GM18520 (cell line): ENCODE results near the gene POLD3.
"Not testable (repeated sequence)": the region's sequence is repeated elsewhere in the genome, so short reads cannot be mapped to it uniquely, and the experiment has no call there.

ENCODE experiments used
- ATAC-seq: cut with Tn5 transposase; IDR thresholded peaks from one replicate; pipeline ENCODE4 v1.9.1; 2021; ENCODE audit not compliant: unreplicated experiment

The POLD3 gene

GRCh38 chr11:74636630-74637184 lies 44.3 kb downstream of the POLD3 start:
- no peak for ATAC-seq

- ATAC-seq, result no peak
Measured at GRCh38 chr11:74637700-74638099, 45.3 kb downstream of the POLD3 start.

GRCh38 chr11:74638869-74639268 lies 46.5 kb downstream of the POLD3 start:
- ATAC-seq, result no peak

- ATAC-seq, result no peak
Measured at GRCh38 chr11:74639533-74639932, 47.2 kb downstream of the POLD3 start.

DNA sequence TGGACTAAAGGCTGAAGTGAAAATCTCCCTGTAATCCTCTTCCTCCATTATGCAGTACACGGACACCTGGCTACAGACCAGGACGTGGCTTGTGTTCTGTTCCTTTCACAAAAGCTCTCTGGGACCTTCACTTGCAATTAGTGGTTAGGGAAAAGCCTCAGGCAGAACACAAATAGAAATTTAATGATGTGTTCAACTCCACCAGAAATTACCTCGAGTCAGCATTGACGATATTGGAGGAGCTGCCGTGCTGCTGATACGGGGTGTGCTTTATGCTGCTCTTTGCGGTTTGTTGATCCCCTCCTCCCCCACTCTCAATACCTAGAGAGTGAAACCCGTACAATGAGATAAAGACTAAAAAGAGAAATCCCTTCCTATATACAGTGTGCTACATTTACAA lies 48.9 kb downstream of the POLD3 start:
- no peak for ATAC-seq

DNA sequence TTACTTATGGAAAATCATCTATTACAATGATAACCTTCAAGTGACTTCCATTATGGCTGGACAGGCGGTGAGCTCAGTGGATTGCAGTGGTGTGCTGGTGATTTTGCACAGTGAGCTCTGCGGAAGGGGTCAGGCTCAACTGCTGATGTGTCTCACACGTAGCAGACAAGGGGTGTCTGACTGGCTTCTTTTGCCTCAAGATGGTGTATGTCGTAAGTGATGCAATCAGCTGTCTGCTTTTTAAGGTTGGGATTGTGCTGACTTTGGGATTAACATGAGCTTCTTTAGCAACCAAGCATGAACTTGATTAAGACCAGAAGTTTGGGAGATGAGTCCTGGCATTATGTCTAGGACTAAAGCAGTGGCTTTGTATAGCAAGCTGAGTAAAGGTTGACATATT lies 49.5 kb downstream of the POLD3 start:
- no peak for ATAC-seq

- no peak for ATAC-seq
Measured at GRCh38 chr11:74642912-74643311, 50.5 kb downstream of the POLD3 start.

DNA sequence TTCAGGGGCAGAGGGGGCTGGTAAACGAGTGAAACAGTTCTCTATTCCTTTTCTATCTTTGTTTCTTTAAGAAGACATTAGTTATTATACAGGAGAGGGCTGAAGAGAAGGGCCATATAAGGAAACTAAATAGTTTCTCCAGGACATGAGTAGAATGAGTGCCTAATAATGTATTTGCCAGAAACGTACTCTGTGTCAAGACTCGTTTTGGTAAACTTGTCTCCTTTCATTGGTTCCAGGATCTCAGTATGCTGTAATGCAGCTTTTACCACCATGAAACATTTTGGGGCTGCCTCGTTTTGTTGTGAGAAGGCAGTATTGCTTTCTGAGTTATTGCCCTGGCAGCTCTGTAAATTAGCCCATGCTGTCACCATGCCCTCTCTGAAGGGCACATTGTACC lies 51.7 kb downstream of the POLD3 start:
- no peak for ATAC-seq

DNA sequence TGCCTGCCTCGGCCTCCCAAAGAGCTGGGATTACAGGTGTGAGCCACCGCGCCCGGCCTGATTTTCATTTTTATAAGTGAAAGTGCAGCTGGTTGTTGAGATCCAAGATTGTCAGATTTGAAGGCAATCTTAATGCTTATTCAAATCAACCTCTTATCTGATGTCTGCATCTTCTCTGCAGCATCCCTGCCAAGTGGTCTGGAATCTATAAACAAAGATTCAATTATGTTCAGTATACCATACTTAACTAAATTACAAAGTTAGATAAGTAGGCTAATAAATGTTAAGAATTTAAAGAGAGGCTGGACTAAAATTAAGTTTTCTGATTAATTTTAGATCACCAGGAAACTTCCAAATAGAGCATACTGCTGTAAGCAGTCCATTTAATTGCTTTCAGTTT lies 53.8 kb downstream of the POLD3 start:
- no peak for ATAC-seq

DNA sequence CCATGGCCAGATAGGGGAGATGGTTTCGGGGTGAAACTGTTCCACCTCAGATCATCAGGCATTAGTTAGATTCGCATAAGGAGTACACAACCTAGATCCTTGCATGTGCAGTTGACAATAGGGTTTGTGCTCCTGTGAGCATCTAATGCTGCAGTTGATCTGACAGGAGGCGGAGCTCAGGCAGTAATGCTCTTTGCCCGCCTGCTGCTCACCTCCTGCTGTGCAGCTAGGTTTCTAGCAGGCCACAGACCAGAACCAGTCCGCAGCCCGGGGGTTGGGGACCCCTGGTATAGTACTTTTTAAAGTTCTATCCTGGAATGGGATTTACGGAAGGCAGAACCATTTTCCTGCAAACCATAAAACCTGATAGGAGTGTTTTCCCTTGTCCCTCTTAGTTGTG lies 54.6 kb downstream of the POLD3 start:
- no peak for ATAC-seq

- ATAC-seq, result no peak
Measured at GRCh38 chr11:74647404-74647803, 55.0 kb downstream of the POLD3 start.

DNA sequence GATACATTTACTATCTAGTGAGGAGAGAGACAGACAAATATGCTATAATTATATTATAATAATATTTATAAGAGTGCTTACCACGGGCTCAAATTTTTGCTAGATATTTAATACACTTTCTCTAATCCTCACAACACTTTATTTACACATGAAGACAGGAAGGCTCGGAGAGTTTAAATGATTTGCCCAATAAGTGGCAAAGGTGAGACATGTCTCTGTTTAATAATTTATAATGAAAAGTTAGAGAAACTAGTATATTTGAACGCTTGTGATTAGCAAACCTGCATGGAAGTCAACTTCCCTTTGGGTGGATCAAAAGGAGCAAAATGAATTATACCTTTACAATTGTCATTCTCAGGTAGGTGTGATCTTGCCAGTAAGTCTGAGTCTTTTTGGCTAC lies 55.4 kb downstream of the POLD3 start:
- no peak for ATAC-seq

DNA sequence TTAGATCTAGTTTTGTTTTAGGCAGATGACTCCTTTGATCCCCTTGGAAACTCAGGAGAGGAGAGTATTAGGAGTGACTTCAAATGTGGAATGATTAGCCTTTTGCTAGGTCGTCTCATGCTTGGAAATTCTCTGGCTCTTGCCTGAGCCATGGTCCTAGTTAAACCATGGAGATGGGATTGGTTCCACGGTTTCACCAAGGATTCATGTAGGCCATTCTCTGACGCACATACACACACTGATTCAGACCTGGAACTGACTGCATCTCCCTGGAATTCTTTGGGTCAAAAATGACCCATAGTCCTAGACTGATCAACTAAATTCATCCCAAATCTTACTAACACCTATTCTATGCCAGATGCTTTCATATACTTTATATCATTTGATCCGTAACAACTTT lies 56.5 kb downstream of the POLD3 start:
- ATAC-seq, result no peak

DNA sequence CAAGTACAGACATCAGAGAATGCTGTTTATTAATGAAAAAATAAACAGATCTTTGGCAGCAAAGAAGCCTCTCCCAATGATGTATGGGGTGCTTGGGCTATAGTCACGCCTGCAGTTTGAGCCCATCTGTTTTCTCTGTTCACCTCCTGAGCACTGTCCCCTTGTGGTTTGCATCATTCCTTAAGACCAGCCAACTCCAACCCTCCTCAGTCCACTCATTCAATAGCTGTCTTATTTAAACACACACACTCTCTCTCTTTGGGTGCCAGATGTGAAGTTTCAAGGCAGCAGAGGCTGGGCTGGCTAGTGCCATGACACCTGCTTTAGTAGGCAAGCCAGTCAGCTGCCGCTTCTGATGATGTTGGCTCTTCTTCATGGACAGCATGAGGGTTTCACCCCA lies 58.1 kb downstream of the POLD3 start:
- no peak for ATAC-seq

DNA sequence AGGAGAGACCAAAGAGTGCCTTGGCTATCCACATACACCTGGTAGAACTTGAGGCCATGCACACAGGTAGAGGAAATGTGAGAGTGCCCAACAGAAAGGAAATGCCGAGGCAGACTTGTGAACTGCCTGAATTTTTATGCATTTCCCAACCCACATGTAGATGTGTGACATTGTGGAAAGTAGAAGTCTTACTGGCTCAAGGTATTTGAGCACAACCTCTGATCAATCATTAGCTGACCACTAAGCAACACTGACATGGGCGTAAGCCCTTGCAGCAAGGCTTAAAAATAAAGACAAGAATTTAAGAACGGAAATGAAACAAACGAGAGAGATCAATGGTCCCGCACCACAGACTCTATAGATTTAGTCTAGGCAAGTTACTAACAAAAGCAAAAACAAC lies 62.6 kb downstream of the POLD3 start:
- ATAC-seq, result no peak

- not testable (repeated sequence) for ATAC-seq
Measured at GRCh38 chr11:74659124-74659523, 66.7 kb downstream of the POLD3 start.

GRCh38 chr11:74662487-74663103 lies 70.2 kb downstream of the POLD3 start:
- no peak for ATAC-seq

DNA sequence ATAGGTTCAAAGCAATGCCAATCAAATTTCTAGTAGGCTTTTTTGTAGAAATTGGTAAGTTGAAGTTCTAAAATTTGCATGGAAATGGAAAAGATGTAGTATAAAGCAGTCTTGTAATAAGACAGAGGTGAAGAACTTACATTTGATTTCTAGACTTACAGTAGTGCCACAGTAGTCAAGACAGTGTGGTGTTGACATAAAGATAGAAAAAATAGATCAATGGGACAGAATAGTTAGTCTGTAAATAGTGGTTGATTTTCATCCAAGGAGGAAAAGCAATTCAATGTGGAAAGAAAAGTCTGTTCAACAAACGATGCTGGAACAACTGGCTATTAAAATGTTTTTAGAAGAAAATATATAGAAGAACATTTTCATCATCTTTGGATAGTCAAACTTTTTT lies 70.9 kb downstream of the POLD3 start:
- ATAC-seq, result no peak

DNA sequence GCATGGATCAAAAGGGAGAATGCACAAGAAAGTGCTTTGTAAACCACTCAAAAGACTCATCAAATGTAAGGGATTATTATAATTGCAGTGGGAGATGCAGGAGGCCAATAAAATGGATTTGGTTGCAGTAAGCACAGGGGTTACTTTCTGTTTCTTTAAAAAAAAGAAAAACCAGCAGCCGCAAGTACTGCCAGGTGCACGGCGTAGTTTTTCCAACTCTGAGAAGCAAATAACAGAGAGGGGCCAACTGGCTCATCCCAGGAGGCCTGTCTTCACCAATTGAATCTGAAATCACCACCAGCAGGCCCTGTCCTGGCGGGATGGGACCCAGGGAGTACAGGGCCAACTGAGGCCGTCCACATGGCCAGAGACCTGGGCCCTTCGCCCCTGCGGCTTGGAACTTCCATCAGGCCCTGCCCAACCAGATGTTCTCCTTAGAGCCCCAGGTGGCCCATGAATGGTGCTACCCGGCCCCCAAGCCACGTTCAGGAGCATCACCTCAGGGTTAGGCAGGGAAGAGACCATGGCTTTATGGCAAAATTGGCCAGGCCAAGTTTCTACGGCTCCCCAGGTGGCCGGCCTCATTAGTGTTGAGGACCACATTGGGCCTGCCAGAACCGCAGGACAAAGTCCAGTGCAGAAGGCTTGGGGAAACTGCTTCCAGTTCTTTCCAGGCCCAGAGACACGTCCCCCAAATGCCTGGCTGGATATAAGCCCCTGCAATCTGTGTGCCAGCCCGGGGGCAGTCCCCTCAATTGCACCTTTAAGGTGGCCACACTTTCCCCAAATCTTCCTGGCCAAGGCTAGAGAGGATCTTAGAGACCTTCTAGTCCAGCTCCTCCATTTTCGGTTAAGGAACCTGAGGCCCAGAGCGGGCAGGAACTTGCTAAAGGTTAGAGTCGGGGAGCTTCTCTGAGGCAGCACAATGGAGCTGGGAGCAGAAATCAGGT lies 77.1 kb downstream of the POLD3 start:
- no peak for ATAC-seq

DNA sequence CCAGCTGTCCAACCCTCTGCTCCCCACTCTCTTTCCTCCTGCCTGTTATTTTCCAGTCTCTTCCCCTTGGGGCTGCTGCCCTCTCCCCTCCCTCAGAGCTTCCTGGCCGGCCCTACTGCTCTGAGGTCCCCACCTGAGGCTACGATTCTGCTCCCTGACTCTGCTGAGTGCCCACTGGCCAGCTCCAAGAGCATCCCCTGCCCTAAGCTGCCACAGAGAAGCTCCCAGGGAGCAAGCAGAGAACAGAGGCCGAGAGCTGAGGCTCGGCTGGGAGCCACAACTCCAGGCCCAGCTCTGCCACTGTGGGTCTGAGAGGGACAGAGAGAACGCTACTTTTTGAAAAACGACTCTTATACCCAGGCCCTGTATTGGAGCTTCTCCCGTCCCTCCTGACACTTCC lies 77.8 kb downstream of the POLD3 start:
- ATAC-seq, result no peak

DNA sequence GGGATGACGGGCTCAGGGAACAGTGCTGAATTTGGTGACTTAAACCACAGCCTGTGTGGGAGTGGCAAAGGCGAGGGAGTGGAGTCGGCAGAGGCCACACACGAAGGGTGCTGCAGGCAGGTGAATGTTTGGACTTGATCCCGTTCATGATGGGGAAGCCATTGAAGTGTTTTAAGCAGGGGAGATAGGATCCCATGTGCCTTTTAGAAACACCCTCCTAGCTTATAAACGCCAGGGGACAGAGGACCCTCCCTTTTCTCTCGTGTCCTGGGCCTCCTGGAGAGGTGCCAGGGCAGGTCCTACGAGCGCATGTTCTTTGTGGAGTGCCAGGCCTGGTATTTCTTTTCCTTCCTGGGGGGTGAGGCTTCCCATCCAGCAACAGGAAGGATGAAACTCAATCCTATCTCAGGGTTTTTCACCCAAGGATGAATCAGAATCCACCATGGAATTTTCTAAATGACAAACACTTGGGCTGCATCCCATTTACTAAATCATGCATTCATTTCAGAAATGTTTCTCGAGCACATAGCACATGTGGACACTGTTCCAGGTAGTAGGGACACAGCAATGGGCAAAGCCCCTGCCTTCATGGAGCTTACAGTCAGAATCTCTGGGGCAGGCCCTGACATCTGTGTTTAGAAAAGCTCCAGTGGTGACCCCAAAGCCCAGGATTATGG lies 79.3 kb downstream of the POLD3 start:
- ATAC-seq, result no peak
